ENCODE data around the gene JPT1. TPM values are rescaled to one million over a fixed set of nuclear protein-coding genes. Genes with fewer than 3 reads are reported as not detected.

The JPT1 gene
- total RNA-seq, 5 donors from 2014 or later (not counting 1 experiment from before 2014, with no cell fraction given) = 28.3 to 55.8 (median 45.4) TPM

DNA sequence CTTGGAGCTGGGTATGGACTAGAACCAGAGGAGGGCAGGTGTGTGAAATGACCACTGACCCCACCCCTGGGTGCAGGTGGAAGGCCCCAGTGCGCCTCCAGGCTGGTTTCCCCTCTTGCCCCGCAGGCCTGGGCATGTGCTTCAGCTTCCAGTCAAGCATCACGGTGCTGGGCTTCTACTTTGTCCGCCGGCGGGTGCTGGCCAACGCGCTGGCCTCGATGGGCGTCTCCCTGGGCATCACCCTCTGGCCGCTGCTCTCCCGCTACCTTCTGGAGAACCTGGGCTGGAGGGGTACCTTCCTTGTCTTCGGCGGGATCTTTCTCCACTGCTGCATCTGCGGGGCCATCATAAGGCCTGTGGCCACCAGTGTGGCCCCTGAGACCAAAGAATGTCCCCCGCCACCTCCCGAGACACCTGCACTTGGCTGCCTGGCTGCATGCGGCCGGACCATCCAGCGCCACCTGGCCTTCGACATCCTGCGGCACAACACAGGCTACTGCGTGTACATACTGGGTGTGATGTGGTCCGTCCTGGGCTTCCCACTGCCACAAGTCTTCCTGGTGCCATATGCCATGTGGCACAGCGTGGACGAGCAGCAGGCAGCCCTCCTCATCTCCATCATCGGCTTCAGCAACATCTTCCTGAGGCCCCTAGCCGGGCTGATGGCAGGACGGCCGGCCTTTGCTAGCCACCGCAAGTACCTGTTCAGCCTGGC is 54.3 kb downstream of the JPT1 start:
- Histone ChIP-seq H3K27ac (ENCODE audit: low read length) (no peak overlapping the region), H3K27me3 (replicated peaks in 1 of 2; ENCODE audit: control insufficient read depth in 2 of 2, extremely low read depth in 1 of 2, insufficient read depth in 2 of 2, low read length in 1 of 2) (no peaks in the 10 kb centered on the region), H3K36me3 (ENCODE audit: control insufficient read depth in 2 of 2, extremely low read depth in 1 of 2, insufficient read depth in 1 of 2, low read length in 1 of 2) (peaks cover 0 to 4% of the 10 kb centered on the region in 2 donors), H3K4me1 (ENCODE audit: control insufficient read depth in 1 of 2, extremely low read depth in 1 of 2, insufficient read depth in 2 of 2, low read length in 2 of 2) (no peaks in the 10 kb centered on the region), H3K4me3 (ENCODE audit: control insufficient read depth in 1 of 2, extremely low read depth in 1 of 2, low read length in 1 of 2) (no peak overlapping the region), H3K9me3 (no peaks in the 10 kb centered on the region)
- Mint-ChIP-seq H3K9me3 (no peaks in the 10 kb centered on the region), H3K27ac (no peak overlapping the region), H3K4me3 (no peak overlapping the region), H3K36me3 (peaks cover 9% of the 10 kb centered on the region), H3K4me1 (peaks cover 0 to 3% (median 0%) of the 10 kb centered on the region in 3 donors), H3K27me3 (no peaks in the 10 kb centered on the region)
- DNase-seq (no peak), ATAC-seq (replicated peaks in 1 of 4) (no peak)
- POLR2A ChIA-PET = no interaction called here
- WGBS (ENCODE audit: insufficient coverage) = 94% methylated on average over 31 of the region's 31 CpGs
- CTCF ChIA-PET = no interaction called here

DNA sequence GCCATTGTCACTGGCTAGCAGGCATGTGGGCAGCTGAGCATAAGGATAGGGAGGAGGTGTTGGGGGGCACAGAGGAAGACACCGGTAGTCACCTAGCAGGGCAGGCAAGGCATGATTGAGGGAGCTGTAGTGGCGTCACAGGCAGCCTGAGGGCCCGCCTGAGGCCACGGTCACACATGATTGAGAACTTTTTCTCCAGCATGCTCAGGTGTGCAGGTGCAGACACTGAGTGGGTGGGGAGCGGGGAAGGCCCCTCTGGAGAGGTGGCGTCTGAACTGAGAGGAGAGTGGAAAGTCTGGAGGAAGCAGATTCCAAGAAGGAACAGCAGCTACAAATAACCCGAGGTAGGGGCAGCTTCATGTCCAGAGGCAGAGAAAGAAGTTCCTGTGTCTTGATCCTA is 55.5 kb downstream of the JPT1 start:
- no peak overlapping the region for H3K4me3 Mint-ChIP-seq
- Histone ChIP-seq H3K27me3 (replicated peaks in 1 of 2; ENCODE audit: control insufficient read depth in 2 of 2, extremely low read depth in 1 of 2, insufficient read depth in 2 of 2, low read length in 1 of 2) (no peaks in the 10 kb centered on the region), H3K4me1 (ENCODE audit: control insufficient read depth in 1 of 2, extremely low read depth in 1 of 2, insufficient read depth in 2 of 2, low read length in 2 of 2) (no peaks in the 10 kb centered on the region), H3K27ac (ENCODE audit: low read length) (no peak overlapping the region), H3K4me3 (ENCODE audit: control insufficient read depth in 1 of 2, extremely low read depth in 1 of 2, low read length in 1 of 2) (no peak overlapping the region), H3K36me3 (ENCODE audit: control insufficient read depth in 2 of 2, extremely low read depth in 1 of 2, insufficient read depth in 1 of 2, low read length in 1 of 2) (peaks cover 0 to 4% of the 10 kb centered on the region in 2 donors), H3K9me3 (no peaks in the 10 kb centered on the region)
- no peak for DNase-seq
- H3K27ac Mint-ChIP-seq = no peak overlapping the region
- H3K36me3 Mint-ChIP-seq = peaks cover 9% of the 10 kb centered on the region
- H3K4me1 Mint-ChIP-seq = peaks cover 0 to 3% (median 0%) of the 10 kb centered on the region in 3 donors
- POLR2A ChIA-PET = no interaction called here
- no peak for ATAC-seq (replicated peaks in 1 of 4)
- H3K27me3 Mint-ChIP-seq = no peaks in the 10 kb centered on the region
- WGBS (ENCODE audit: insufficient coverage) = 95% methylated on average over 5 of the region's 7 CpGs
- CTCF ChIA-PET = no interaction called here
- no peaks in the 10 kb centered on the region for H3K9me3 Mint-ChIP-seq

DNA sequence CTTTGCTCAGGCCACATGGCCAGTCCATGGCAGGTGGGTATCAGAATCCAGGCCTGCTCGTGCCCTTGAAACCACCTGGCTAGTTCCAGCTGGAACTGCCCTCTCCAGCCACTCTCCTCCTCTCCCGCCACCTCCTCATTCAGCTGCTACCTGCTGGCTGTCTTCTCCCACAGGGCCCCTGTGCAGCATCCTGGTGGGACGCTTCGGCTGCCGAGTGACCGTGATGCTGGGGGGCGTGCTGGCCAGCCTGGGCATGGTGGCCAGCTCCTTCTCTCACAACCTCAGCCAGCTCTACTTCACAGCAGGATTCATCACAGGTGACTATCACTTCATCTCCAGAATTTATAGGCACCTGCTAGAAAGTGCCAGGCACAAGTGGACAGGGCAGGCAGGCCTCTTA is 56.4 kb downstream of the JPT1 start:
- no peak for ATAC-seq (replicated peaks in 1 of 4)
- H3K4me3 ChIP-seq (ENCODE audit: control insufficient read depth in 1 of 2, extremely low read depth in 1 of 2, low read length in 1 of 2) = no peak overlapping the region
- Mint-ChIP-seq H3K4me3 (no peak overlapping the region), H3K9me3 (no peaks in the 10 kb centered on the region), H3K27ac (no peak overlapping the region), H3K4me1 (peaks cover 0 to 3% (median under 1%) of the 10 kb centered on the region in 3 donors), H3K36me3 (peaks cover 9% of the 10 kb centered on the region), H3K27me3 (no peaks in the 10 kb centered on the region)
- no peaks in the 10 kb centered on the region for H3K9me3 ChIP-seq
- peaks cover 0 to 4% of the 10 kb centered on the region in 2 donors for H3K36me3 ChIP-seq (ENCODE audit: control insufficient read depth in 2 of 2, extremely low read depth in 1 of 2, insufficient read depth in 1 of 2, low read length in 1 of 2)
- no peaks in the 10 kb centered on the region for H3K4me1 ChIP-seq (ENCODE audit: control insufficient read depth in 1 of 2, extremely low read depth in 1 of 2, insufficient read depth in 2 of 2, low read length in 2 of 2)
- WGBS (ENCODE audit: insufficient coverage) = 84% methylated on average over 7 of the region's 7 CpGs
- no peaks in the 10 kb centered on the region for H3K27me3 ChIP-seq (replicated peaks in 1 of 2; ENCODE audit: control insufficient read depth in 2 of 2, extremely low read depth in 1 of 2, insufficient read depth in 2 of 2, low read length in 1 of 2)
- DNase-seq = no peak
- ChIA-PET POLR2A (no interaction called here), CTCF (no interaction called here)
- H3K27ac ChIP-seq (ENCODE audit: low read length) = no peak overlapping the region

DNA sequence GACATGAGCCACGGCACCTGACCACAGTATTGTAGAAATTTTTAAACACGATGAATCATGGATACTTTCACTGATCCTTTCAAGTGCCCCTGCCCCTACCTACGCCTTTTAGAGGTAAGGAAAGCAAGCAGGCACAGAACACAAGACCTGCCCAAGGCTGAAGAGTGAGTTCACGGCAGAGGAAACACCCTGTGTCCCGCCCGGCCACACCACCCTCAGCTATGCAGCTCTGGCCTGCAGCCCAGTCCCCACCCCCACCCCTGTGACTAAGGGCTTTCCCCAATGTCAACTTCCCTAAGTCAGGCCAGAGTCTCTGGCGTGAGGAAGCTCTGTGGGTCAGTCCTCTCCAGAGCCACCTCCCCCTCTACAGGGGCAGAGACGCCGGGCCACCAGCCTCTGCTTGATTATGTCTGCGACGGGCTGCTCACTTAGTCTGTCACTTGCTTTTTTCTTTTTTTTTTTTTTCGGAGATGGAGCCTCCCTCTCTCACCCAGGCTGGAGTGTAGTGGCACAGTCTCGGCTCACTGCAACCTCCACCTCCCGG is 58.2 kb downstream of the JPT1 start:
- no peak overlapping the region for H3K27ac ChIP-seq (ENCODE audit: low read length)
- POLR2A ChIA-PET = no interaction called here
- no peak overlapping the region for H3K4me3 Mint-ChIP-seq
- no peaks in the 10 kb centered on the region for H3K9me3 Mint-ChIP-seq
- H3K4me1 ChIP-seq (ENCODE audit: control insufficient read depth in 1 of 2, extremely low read depth in 1 of 2, insufficient read depth in 2 of 2, low read length in 2 of 2) = peaks cover 0 to 3% of the 10 kb centered on the region in 2 experiments
- CTCF ChIA-PET = no interaction called here
- 81% methylated on average over 4 of the region's 14 CpGs for WGBS (ENCODE audit: insufficient coverage)
- peaks cover 0 to 4% of the 10 kb centered on the region in 2 donors for H3K36me3 ChIP-seq (ENCODE audit: control insufficient read depth in 2 of 2, extremely low read depth in 1 of 2, insufficient read depth in 1 of 2, low read length in 1 of 2)
- H3K27me3 Mint-ChIP-seq = no peaks in the 10 kb centered on the region
- peaks cover 9 to 17% (median 10%) of the 10 kb centered on the region in 3 donors for H3K4me1 Mint-ChIP-seq
- ATAC-seq (replicated peaks in 1 of 4) (no peak), DNase-seq (peak in 1 of 35 experiments; percentile 32)
- no peak overlapping the region for H3K27ac Mint-ChIP-seq
- H3K9me3 ChIP-seq = no peaks in the 10 kb centered on the region
- no peaks in the 10 kb centered on the region for H3K27me3 ChIP-seq (replicated peaks in 1 of 2; ENCODE audit: control insufficient read depth in 2 of 2, extremely low read depth in 1 of 2, insufficient read depth in 2 of 2, low read length in 1 of 2)
- peaks cover 9% of the 10 kb centered on the region for H3K36me3 Mint-ChIP-seq
- no peak overlapping the region for H3K4me3 ChIP-seq (ENCODE audit: control insufficient read depth in 1 of 2, extremely low read depth in 1 of 2, low read length in 1 of 2)

DNA sequence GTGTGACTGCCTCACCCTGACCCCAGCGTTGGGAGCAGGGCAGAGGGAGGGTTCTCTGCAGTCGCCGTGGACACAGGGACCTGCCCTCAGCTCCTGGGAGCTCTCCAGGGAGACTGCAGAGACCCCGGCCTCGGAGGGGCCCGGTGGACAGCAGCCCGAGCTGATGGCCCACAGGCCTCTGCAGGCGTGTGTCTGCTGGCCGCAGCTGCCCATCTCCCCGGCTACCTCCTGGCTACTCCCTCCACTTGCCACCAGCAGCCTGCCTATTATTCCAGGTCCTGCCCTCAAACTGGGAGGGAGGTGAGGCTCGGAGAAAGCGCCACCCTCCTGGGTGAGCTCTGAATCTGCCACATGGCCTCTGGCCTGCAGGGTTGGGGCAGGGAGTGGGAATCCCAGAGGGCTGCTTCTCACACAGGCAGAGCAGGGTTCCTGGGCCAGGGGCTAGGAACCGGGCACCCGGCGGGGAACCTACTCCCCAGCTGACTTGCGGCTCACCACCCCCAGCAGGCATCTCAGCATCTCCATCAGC is 59.4 kb downstream of the JPT1 start:
- no peaks in the 10 kb centered on the region for H3K36me3 ChIP-seq (ENCODE audit: control insufficient read depth in 2 of 2, extremely low read depth in 1 of 2, insufficient read depth in 1 of 2, low read length in 1 of 2)
- Mint-ChIP-seq H3K36me3 (peaks cover 9% of the 10 kb centered on the region), H3K27me3 (no peaks in the 10 kb centered on the region), H3K9me3 (no peaks in the 10 kb centered on the region), H3K27ac (no peak overlapping the region), H3K4me1 (peaks cover 18 to 30% (median 20%) of the 10 kb centered on the region in 3 donors), H3K4me3 (no peak overlapping the region)
- no peak overlapping the region for H3K4me3 ChIP-seq (ENCODE audit: control insufficient read depth in 1 of 2, extremely low read depth in 1 of 2, low read length in 1 of 2)
- DNase-seq (no peak), ATAC-seq (replicated peaks in 1 of 4) (no peak)
- H3K4me1 ChIP-seq (ENCODE audit: control insufficient read depth in 1 of 2, extremely low read depth in 1 of 2, insufficient read depth in 2 of 2, low read length in 2 of 2) = peaks cover 0 to 11% of the 10 kb centered on the region in 2 experiments
- CTCF ChIA-PET = no interaction called here
- no peak overlapping the region for H3K27ac ChIP-seq (ENCODE audit: low read length)
- POLR2A ChIA-PET = no interaction called here
- no peaks in the 10 kb centered on the region for H3K9me3 ChIP-seq
- H3K27me3 ChIP-seq (replicated peaks in 1 of 2; ENCODE audit: control insufficient read depth in 2 of 2, extremely low read depth in 1 of 2, insufficient read depth in 2 of 2, low read length in 1 of 2) = no peaks in the 10 kb centered on the region
- 95% methylated on average over 12 of the region's 16 CpGs for WGBS (ENCODE audit: insufficient coverage)

DNA sequence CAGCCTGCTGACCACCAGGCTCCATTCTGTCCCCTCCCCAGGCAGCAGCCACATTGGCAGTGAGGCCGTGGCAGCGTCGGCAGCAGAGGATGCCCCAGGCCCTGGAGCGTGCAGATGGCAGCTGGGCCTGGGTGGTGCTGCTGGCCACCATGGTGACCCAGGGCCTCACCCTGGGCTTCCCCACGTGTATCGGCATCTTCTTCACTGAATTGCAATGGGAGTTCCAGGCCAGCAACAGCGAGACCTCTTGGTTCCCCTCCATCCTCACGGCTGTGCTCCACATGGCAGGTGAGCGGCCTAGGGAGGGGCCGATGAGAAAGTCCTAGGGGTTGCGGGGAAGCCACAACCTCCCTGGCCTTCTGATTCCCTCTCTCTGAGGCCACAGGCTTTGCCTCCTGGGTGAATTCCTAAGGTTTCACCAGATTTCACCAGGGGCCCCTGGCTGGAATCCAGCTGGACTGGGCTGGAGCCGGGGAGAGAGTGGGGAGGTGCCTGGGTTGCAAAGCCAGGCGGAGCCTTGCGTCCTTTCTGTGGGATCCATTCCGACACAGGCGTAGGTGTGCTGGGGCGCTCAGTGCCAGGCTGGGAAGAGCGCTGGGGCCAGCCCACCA is 60.7 kb downstream of the JPT1 start:
- 93% methylated on average over 16 of the region's 18 CpGs for whole genome bisulfite sequencing (ENCODE audit: insufficient coverage)
- Histone ChIP-seq H3K27me3 (replicated peaks in 1 of 2; ENCODE audit: control insufficient read depth in 2 of 2, extremely low read depth in 1 of 2, insufficient read depth in 2 of 2, low read length in 1 of 2) (no peaks in the 10 kb centered on the region), H3K36me3 (ENCODE audit: control insufficient read depth in 2 of 2, extremely low read depth in 1 of 2, insufficient read depth in 1 of 2, low read length in 1 of 2) (no peaks in the 10 kb centered on the region), H3K4me1 (ENCODE audit: control insufficient read depth in 1 of 2, extremely low read depth in 1 of 2, insufficient read depth in 2 of 2, low read length in 2 of 2) (peaks cover 7 to 24% of the 10 kb centered on the region in 2 experiments), H3K9me3 (no peaks in the 10 kb centered on the region), H3K27ac (ENCODE audit: low read length) (no peak overlapping the region), H3K4me3 (ENCODE audit: control insufficient read depth in 1 of 2, extremely low read depth in 1 of 2, low read length in 1 of 2) (no peak overlapping the region)
- H3K9me3 Mint-ChIP-seq = no peaks in the 10 kb centered on the region
- H3K4me3 Mint-ChIP-seq = no peak overlapping the region
- ATAC-seq (replicated peaks in 1 of 4) (no peak), DNase-seq (no peak)
- peaks cover 31 to 42% (median 32%) of the 10 kb centered on the region in 3 donors for H3K4me1 Mint-ChIP-seq
- ChIA-PET CTCF (no interaction called here), POLR2A (no interaction called here)
- H3K27ac Mint-ChIP-seq = no peak overlapping the region
- H3K36me3 Mint-ChIP-seq = peaks cover 5% of the 10 kb centered on the region
- no peaks in the 10 kb centered on the region for H3K27me3 Mint-ChIP-seq
